ENCODE data around the gene L1TD1. TPM values are rescaled to one million over a fixed set of nuclear protein-coding genes. Genes with fewer than 3 reads are reported as not detected.
A peak's percentile ranks its signal among the peaks of the same experiment; 100 is the strongest.

The L1TD1 gene
- total and polyA plus RNA-seq, 2 experiments from 2014 or later, result 283 to 628 TPM

DNA sequence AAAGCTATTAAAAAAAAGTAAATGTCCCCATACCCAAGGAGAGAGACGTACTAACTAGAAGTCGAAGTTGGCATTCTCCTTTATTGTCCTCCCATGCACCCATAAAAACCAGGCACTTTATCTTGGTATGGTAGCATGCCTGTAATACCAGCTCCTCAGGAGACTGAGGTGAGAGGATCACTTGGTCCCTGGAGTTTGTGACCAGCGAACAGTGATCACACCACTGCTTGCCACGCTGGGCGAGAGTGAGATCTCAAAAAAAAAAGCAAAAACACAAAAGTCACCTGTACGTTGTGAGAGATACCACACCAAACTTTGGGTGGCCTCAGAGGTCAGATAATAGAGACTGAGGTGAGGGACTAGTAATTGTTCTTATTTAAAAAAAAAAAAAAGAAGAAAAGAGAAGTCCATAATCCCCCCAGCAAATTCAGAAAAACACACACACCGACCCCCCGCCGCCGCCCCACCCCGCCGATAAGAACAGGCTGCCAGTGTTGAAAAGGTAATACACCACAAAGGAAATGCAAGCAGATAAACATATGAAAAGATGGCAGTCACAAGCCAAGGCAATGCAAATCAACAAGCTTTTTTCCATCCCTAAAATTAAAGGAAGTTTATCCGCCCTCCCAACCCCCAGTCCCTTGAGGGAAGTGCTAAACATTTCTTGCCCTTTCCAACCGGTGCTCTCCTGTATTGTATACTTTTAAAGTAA, 3.6 kb downstream of the L1TD1 start (continued):
- TF ChIP-seq, protein P1, sequence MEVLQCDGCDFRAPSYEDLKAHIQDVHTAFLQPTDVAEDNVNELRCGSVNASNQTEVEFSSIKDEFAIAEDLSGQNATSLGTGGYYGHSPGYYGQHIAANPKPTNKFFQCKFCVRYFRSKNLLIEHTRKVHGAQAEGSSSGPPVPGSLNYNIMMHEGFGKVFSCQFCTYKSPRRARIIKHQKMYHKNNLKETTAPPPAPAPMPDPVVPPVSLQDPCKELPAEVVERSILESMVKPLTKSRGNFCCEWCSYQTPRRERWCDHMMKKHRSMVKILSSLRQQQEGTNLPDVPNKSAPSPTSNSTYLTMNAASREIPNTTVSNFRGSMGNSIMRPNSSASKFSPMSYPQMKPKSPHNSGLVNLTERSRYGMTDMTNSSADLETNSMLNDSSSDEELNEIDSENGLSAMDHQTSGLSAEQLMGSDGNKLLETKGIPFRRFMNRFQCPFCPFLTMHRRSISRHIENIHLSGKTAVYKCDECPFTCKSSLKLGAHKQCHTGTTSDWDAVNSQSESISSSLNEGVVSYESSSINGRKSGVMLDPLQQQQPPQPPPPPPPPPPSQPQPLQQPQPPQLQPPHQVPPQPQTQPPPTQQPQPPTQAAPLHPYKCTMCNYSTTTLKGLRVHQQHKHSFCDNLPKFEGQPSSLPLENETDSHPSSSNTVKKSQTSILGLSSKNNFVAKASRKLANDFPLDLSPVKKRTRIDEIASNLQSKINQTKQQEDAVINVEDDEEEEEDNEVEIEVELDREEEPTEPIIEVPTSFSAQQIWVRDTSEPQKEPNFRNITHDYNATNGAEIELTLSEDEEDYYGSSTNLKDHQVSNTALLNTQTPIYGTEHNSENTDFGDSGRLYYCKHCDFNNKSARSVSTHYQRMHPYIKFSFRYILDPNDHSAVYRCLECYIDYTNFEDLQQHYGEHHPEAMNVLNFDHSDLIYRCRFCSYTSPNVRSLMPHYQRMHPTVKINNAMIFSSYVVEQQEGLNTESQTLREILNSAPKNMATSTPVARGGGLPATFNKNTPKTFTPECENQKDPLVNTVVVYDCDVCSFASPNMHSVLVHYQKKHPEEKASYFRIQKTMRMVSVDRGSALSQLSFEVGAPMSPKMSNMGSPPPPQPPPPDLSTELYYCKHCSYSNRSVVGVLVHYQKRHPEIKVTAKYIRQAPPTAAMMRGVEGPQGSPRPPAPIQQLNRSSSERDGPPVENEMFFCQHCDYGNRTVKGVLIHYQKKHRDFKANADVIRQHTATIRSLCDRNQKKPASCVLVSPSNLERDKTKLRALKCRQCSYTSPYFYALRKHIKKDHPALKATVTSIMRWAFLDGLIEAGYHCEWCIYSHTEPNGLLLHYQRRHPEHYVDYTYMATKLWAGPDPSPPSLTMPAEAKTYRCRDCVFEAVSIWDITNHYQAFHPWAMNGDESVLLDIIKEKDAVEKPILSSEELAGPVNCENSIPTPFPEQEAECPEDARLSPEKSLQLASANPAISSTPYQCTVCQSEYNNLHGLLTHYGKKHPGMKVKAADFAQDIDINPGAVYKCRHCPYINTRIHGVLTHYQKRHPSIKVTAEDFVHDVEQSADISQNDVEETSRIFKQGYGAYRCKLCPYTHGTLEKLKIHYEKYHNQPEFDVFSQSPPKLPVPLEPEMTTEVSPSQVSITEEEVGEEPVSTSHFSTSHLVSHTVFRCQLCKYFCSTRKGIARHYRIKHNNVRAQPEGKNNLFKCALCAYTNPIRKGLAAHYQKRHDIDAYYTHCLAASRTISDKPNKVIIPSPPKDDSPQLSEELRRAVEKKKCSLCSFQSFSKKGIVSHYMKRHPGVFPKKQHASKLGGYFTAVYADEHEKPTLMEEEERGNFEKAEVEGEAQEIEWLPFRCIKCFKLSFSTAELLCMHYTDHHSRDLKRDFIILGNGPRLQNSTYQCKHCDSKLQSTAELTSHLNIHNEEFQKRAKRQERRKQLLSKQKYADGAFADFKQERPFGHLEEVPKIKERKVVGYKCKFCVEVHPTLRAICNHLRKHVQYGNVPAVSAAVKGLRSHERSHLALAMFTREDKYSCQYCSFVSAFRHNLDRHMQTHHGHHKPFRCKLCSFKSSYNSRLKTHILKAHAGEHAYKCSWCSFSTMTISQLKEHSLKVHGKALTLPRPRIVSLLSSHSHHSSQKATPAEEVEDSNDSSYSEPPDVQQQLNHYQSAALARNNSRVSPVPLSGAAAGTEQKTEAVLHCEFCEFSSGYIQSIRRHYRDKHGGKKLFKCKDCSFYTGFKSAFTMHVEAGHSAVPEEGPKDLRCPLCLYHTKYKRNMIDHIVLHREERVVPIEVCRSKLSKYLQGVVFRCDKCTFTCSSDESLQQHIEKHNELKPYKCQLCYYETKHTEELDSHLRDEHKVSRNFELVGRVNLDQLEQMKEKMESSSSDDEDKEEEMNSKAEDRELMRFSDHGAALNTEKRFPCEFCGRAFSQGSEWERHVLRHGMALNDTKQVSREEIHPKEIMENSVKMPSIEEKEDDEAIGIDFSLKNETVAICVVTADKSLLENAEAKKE (CRISPR knock-in tag; IDR thresholded peaks at IDR 0.05), result no peak
- TF ChIP-seq CREB1 (CRISPR knock-in tag; IDR thresholded peaks at IDR 0.05; ENCODE audit: low read depth), result peak; percentile 28
- TF ChIP-seq, protein P2, sequence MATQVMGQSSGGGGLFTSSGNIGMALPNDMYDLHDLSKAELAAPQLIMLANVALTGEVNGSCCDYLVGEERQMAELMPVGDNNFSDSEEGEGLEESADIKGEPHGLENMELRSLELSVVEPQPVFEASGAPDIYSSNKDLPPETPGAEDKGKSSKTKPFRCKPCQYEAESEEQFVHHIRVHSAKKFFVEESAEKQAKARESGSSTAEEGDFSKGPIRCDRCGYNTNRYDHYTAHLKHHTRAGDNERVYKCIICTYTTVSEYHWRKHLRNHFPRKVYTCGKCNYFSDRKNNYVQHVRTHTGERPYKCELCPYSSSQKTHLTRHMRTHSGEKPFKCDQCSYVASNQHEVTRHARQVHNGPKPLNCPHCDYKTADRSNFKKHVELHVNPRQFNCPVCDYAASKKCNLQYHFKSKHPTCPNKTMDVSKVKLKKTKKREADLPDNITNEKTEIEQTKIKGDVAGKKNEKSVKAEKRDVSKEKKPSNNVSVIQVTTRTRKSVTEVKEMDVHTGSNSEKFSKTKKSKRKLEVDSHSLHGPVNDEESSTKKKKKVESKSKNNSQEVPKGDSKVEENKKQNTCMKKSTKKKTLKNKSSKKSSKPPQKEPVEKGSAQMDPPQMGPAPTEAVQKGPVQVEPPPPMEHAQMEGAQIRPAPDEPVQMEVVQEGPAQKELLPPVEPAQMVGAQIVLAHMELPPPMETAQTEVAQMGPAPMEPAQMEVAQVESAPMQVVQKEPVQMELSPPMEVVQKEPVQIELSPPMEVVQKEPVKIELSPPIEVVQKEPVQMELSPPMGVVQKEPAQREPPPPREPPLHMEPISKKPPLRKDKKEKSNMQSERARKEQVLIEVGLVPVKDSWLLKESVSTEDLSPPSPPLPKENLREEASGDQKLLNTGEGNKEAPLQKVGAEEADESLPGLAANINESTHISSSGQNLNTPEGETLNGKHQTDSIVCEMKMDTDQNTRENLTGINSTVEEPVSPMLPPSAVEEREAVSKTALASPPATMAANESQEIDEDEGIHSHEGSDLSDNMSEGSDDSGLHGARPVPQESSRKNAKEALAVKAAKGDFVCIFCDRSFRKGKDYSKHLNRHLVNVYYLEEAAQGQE (IDR thresholded peaks at IDR 0.05; ENCODE audit: unreplicated experiment), result no peak
- no peak for TF ChIP-seq CTCF (conservative IDR thresholded peaks at IDR 0.05; ENCODE audit: low read depth in 2 of 2)
- TF ChIP-seq STAT1 (IDR thresholded peaks at IDR 0.05; ENCODE audit: unreplicated experiment), result no peak
- TF ChIP-seq ETS1 (IDR thresholded peaks at IDR 0.05), result peak; percentile 85
- no peak for TF ChIP-seq EZH2phosphoT487 (IDR thresholded peaks at IDR 0.05; ENCODE audit: unreplicated experiment)
- TF ChIP-seq JUNB (IDR thresholded peaks at IDR 0.05; ENCODE audit: unreplicated experiment), result no peak
- TF ChIP-seq NANOG (IDR thresholded peaks at IDR 0.05; ENCODE audit: borderline replicate concordance), result peak; percentile 78; the same call in 1 of the 2 replicates
- no peak for TF ChIP-seq ZNF331 (CRISPR knock-in tag; IDR thresholded peaks at IDR 0.05; ENCODE audit: low read depth)

Measured in GM23338 (cell line).